ENCODE results near the gene PFKM. TPM values are rescaled to one million over a fixed set of nuclear protein-coding genes. Genes with fewer than 3 reads are reported as not detected.

Gene PFKM
- total and polyA plus RNA-seq, 2 donors (not counting 3 experiments of a cell fraction or from before 2014, with no cell fraction given), result 53.4 to 74.4 TPM

DNA sequence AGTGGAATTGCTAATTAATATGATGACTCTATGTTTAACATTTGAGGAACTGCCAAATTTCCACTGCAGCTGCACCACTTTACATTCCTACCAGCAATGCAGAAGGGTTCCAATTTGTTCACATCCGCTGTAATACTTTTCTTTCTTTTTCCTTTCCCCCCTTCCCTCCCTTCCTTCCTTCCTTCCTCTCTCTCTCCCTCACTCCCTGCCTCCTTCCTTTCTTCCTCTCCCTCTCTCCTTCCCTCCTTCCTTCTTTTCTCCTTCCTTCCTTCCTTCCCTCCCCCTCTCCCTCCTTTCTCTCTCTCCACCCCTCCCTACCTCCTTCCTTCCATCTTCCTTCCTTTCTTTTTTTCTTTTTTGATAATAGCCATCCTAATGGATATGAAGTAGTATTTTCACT lies 3.2 kb upstream of the PFKM start:
- intact Hi-C loops (cut with micrococcal nuclease) (no loop called here), dilution Hi-C loops (cut with MboI; ENCODE audit: extremely low pct_ligation_motif_present, low sequenced_read_pairs) (no loop called here)
- peaks cover 2 to 7% of the 10 kb centered on the region in 2 experiments for H3K27me3 ChIP-seq (ENCODE audit: control insufficient read depth in 2 of 2, insufficient read depth in 2 of 2, low read length in 2 of 2)

More for the DNA sequence above, 3.2 kb upstream of the PFKM start:
- Histone ChIP-seq H3K9ac (replicated peaks; ENCODE audit: extremely low read depth, insufficient read depth, low read length) (no peak overlapping the region), H3K4me2 (ENCODE audit: insufficient read depth, low read length) (no peak overlapping the region), H3K79me2 (ENCODE audit: control insufficient read depth, insufficient read depth, low read length) (peaks cover 14% of the 10 kb centered on the region), H3K36me3 (ENCODE audit: control insufficient read depth in 2 of 2, extremely low read depth in 1 of 2, insufficient read depth in 2 of 2, low read length in 2 of 2) (no peaks in the 10 kb centered on the region), H3K9me3 (replicated peaks; ENCODE audit: control insufficient read depth, insufficient read depth, low read length) (no peaks in the 10 kb centered on the region), H3K4me1 (ENCODE audit: control insufficient read depth, extremely low read depth, insufficient read depth, low read length) (peaks cover 10% of the 10 kb centered on the region), H3K9me1 (replicated peaks; ENCODE audit: control insufficient read depth, extremely low read depth, insufficient read depth, low read length) (no peaks in the 10 kb centered on the region), H3K4me3 (replicated peaks in 1 of 3; ENCODE audit: insufficient read depth in 1 of 3, low read depth in 1 of 3, low read length in 3 of 3) (no peak overlapping the region), H3K27ac (ENCODE audit: insufficient read depth, low read depth, low read length) (no peak overlapping the region), H4K20me1 (replicated peaks; ENCODE audit: control insufficient read depth, extremely low read depth, insufficient read depth, low read length) (no peaks in the 10 kb centered on the region), H2AFZ (ENCODE audit: low read depth, low read length) (no peak overlapping the region)
- no peak for FAIRE-seq
- ChIA-PET POLR2A (no interaction called here), CTCF (interaction anchor here (1.7 kb wide), 1 partner anchor 10 kb away, joined by 5 read pairs; the partner anchor contains the start of gene SENP1)
- TF ChIP-seq, protein P1, sequence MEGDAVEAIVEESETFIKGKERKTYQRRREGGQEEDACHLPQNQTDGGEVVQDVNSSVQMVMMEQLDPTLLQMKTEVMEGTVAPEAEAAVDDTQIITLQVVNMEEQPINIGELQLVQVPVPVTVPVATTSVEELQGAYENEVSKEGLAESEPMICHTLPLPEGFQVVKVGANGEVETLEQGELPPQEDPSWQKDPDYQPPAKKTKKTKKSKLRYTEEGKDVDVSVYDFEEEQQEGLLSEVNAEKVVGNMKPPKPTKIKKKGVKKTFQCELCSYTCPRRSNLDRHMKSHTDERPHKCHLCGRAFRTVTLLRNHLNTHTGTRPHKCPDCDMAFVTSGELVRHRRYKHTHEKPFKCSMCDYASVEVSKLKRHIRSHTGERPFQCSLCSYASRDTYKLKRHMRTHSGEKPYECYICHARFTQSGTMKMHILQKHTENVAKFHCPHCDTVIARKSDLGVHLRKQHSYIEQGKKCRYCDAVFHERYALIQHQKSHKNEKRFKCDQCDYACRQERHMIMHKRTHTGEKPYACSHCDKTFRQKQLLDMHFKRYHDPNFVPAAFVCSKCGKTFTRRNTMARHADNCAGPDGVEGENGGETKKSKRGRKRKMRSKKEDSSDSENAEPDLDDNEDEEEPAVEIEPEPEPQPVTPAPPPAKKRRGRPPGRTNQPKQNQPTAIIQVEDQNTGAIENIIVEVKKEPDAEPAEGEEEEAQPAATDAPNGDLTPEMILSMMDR (IDR thresholded peaks at IDR 0.05; ENCODE audit: extremely low read depth in 1 of 2, insufficient read depth in 1 of 2, low read depth in 1 of 2, low read length in 2 of 2), result no peak
- no peak for TF ChIP-seq MYC (IDR thresholded peaks at IDR 0.05; ENCODE audit: low read depth, low read length)
- TF ChIP-seq GATA2 (IDR thresholded peaks at IDR 0.05; ENCODE audit: insufficient read depth, insufficient read length, low read depth, low read length), result no peak
- no peak for TF ChIP-seq JUN (IDR thresholded peaks at IDR 0.05; ENCODE audit: borderline replicate concordance, insufficient read depth, insufficient read length, low read depth)
- TF ChIP-seq POLR2AphosphoS5 (IDR thresholded peaks at IDR 0.05; ENCODE audit: insufficient read depth, low read depth, low read length), result no peak
- TF ChIP-seq, protein P2, sequence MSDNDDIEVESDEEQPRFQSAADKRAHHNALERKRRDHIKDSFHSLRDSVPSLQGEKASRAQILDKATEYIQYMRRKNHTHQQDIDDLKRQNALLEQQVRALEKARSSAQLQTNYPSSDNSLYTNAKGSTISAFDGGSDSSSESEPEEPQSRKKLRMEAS (IDR thresholded peaks at IDR 0.05; ENCODE audit: insufficient read depth, insufficient read length), result no peak
- TF ChIP-seq FOS (IDR thresholded peaks at IDR 0.05; ENCODE audit: borderline replicate concordance, insufficient read depth, low read length), result no peak
- no peak for TF ChIP-seq POLR2A (IDR thresholded peaks at IDR 0.05; ENCODE audit: low read depth, low read length)
- no peak for TF ChIP-seq EZH2 (IDR thresholded peaks at IDR 0.05; ENCODE audit: borderline replicate concordance, low read depth, low read length, severe bottlenecking)
- no TSS peak for BruUV-seq (replicated peaks)
- DNase-seq (ENCODE audit: low read depth, low spot score), result no peak
